Measurements from ENCODE around the gene VEPH1.

DNA sequence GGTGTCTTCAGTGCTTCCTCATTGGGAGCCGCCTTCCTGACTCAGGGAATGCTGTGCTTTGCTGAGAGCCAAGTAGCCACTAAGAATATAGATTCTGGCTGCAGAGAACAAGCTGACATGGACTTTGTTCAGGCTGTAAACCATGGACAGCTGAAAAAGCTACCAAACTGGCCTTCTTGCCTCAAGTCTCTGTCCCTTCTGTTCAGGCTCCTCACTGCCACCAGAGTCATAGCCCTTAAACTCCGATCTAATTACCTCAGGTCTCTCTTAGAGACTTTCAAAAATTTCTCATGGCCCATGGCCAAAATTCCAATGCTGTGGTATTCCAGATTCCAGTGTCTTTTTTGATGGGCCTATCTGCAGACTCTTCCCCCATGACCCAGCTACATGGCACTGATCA is 86.0 kb downstream of the VEPH1 start:
- TF ChIP-seq, protein P1, sequence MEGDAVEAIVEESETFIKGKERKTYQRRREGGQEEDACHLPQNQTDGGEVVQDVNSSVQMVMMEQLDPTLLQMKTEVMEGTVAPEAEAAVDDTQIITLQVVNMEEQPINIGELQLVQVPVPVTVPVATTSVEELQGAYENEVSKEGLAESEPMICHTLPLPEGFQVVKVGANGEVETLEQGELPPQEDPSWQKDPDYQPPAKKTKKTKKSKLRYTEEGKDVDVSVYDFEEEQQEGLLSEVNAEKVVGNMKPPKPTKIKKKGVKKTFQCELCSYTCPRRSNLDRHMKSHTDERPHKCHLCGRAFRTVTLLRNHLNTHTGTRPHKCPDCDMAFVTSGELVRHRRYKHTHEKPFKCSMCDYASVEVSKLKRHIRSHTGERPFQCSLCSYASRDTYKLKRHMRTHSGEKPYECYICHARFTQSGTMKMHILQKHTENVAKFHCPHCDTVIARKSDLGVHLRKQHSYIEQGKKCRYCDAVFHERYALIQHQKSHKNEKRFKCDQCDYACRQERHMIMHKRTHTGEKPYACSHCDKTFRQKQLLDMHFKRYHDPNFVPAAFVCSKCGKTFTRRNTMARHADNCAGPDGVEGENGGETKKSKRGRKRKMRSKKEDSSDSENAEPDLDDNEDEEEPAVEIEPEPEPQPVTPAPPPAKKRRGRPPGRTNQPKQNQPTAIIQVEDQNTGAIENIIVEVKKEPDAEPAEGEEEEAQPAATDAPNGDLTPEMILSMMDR (IDR thresholded peaks at IDR 0.05): no peak
- no peak for TF ChIP-seq POLR2A (IDR thresholded peaks at IDR 0.05)
